ENCODE data around the gene ZNF319. TPM values are rescaled to one million over a fixed set of nuclear protein-coding genes. Genes with fewer than 3 reads are reported as not detected.

ZNF319 gene
- total and polyA plus RNA-seq, 7 experiments from 2014 or later: 4.4 to 20.8 (median 12.5) TPM

DNA sequence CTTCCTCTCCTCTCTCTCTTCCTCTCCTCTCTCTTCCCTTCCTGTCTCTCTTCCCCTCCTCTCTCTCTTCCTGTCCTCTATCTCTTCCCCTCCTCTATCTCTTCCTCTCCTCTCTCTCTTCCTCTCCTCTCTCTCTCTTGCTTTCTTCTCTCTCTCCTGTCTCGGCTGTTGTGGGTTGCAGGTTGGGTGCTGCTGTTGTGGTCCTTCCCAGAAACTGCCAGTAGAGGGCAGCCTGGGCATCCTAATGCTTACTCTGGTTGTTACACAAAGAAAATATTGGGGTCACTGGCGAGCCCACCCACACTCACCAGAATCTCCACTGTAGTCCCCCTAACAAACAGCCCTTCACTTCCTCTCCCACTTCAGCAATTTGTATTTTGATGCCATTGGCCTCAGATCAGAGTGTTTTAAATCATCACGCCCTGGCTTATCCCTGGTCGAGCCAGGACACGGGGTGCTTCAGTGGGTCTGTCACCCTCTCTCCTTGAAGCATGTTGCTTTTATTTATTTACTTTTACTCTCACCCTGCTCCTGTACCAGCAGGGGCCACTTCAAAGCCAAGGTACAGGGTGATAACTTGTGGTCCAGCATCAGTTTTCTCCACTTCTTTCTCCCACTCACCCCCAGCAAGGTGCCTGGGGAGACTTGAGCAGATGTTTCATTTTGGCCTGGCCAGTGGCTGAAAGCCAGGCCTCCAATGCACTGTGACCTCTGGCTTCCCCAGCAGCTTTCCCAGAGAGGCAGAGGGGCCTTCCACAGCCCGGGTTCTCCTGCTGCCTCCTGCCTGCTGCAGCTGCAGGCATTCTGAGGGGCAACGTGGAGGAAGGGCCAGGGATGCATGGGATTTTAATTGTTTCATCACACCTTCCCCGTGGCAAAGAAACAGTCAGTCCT is 20.4 kb upstream of the ZNF319 start:
- CTCF ChIA-PET: no interaction called here
- peak; percentile 33 to 68 (median 60) for DNase-seq
- peak overlapping the region; percentile 15 for H3K27ac ChIP-seq (ENCODE audit: low read depth, low read length)

GRCh38 chr16:58019866-58020538 is 19.5 kb upstream of the ZNF319 start:
- peaks cover 0 to 17% (median 0%) of the 10 kb centered on the region in 5 donors for H3K27me3 Mint-ChIP-seq
- Histone ChIP-seq H3K36me3 (ENCODE audit: control insufficient read depth in 2 of 3, insufficient read depth in 3 of 3, low read length in 3 of 3) (peaks cover 0 to 32% (median 0%) of the 10 kb centered on the region in 3 experiments), H3K9me3 (ENCODE audit: control insufficient read depth in 2 of 3, low read length in 3 of 3) (no peaks in the 10 kb centered on the region), H3K4me1 (ENCODE audit: control insufficient read depth in 2 of 2, insufficient read depth in 2 of 2, low read length in 2 of 2) (peaks cover 9 to 15% of the 10 kb centered on the region in 2 donors), H3K27me3 (ENCODE audit: control insufficient read depth in 2 of 2, insufficient read depth in 2 of 2, low read length in 2 of 2) (no peaks in the 10 kb centered on the region), H3K4me3 (ENCODE audit: low read length) (no peak overlapping the region), H3K27ac (ENCODE audit: low read depth, low read length) (peak overlapping the region; percentile 15)
- peaks cover 11 to 22% (median 16%) of the 10 kb centered on the region in 7 donors for H3K4me1 Mint-ChIP-seq
- no peaks in the 10 kb centered on the region for H3K9me3 Mint-ChIP-seq
- DNase-seq (no peak), ATAC-seq (no peak)
- POLR2A ChIA-PET: interaction anchor here (1.1 kb wide), 1 partner anchor 177 kb away, joined by 3 read pairs; no protein-coding TSS in a partner anchor
- CTCF ChIA-PET: interaction anchor here (0.6 to 1.2 kb wide), 3 partner anchors 13 to 316 kb away, joined by 3 to 4 read pairs (median 3); no protein-coding TSS in a partner anchor
- H3K36me3 Mint-ChIP-seq: peaks cover 0 to 5% (median 0%) of the 10 kb centered on the region in 5 donors
- H3K27ac Mint-ChIP-seq: peak overlapping the region; percentile 67 to 90 (median 82)
- peak overlapping the region in 2 of 10 donors; percentile 4 to 57 for H3K4me3 Mint-ChIP-seq
- intact Hi-C loops (cut with micrococcal nuclease): loop anchor here (1.0 to 10.0 kb wide), 8 partner anchors 19 to 736 kb away; partner anchors contain the start of genes CFAP20 (in 2 of the 2), CSNK2A2 (in 2 of the 2) and USB1 (in 1 of the 2)

More for the DNA sequence above, 20.4 kb upstream of the ZNF319 start:
- no peak overlapping the region for H3K4me3 ChIP-seq (ENCODE audit: low read length)
- H3K36me3 ChIP-seq (ENCODE audit: control insufficient read depth in 2 of 3, insufficient read depth in 3 of 3, low read length in 3 of 3): peaks cover 0 to 26% (median 0%) of the 10 kb centered on the region in 3 experiments
- H3K4me1 ChIP-seq (ENCODE audit: control insufficient read depth in 2 of 2, insufficient read depth in 2 of 2, low read length in 2 of 2): peaks cover 9 to 15% of the 10 kb centered on the region in 2 donors
- peak overlapping the region in 6 of 10 donors; percentile 1 to 57 (median 12) for H3K4me3 Mint-ChIP-seq
- peak overlapping the region; percentile 22 to 90 (median 78) for H3K27ac Mint-ChIP-seq
- H3K4me1 Mint-ChIP-seq: peaks cover 11 to 24% (median 18%) of the 10 kb centered on the region in 7 donors
- H3K9me3 ChIP-seq (ENCODE audit: control insufficient read depth in 2 of 3, low read length in 3 of 3): no peaks in the 10 kb centered on the region
- intact Hi-C loops (cut with micrococcal nuclease): loop anchor here (1.0 to 10.0 kb wide), 8 partner anchors 20 to 735 kb away; partner anchors contain the start of genes CFAP20 (in 2 of the 2), CSNK2A2 (in 2 of the 2) and USB1 (in 1 of the 2)
- peaks cover 0 to 18% (median 0%) of the 10 kb centered on the region in 5 donors for H3K27me3 Mint-ChIP-seq
- H3K36me3 Mint-ChIP-seq: peaks cover 0 to 5% (median 0%) of the 10 kb centered on the region in 5 donors
- peak; percentile 75 for ATAC-seq
- H3K9me3 Mint-ChIP-seq: no peaks in the 10 kb centered on the region
- POLR2A ChIA-PET: no interaction called here
- H3K27me3 ChIP-seq (ENCODE audit: control insufficient read depth in 2 of 2, insufficient read depth in 2 of 2, low read length in 2 of 2): no peaks in the 10 kb centered on the region

GRCh38 chr16:58018803-58019202 is 18.3 kb upstream of the ZNF319 start:
- H3K4me3 ChIP-seq (ENCODE audit: low read length): no peak overlapping the region
- H3K4me1 ChIP-seq (ENCODE audit: control insufficient read depth in 2 of 2, insufficient read depth in 2 of 2, low read length in 2 of 2): peaks cover 0 to 11% of the 10 kb centered on the region in 2 donors
- ATAC-seq: no peak
- Mint-ChIP-seq H3K9me3 (no peaks in the 10 kb centered on the region), H3K4me1 (peaks cover 6 to 15% (median 11%) of the 10 kb centered on the region in 7 donors), H3K27me3 (peaks cover 0 to 5% (median 0%) of the 10 kb centered on the region in 5 donors), H3K36me3 (peaks cover 0 to 5% (median 0%) of the 10 kb centered on the region in 5 donors), H3K4me3 (no peak overlapping the region), H3K27ac (peak overlapping the region in 1 of 9 donors; percentile 12)
- peaks cover 0 to 32% (median 0%) of the 10 kb centered on the region in 3 experiments for H3K36me3 ChIP-seq (ENCODE audit: control insufficient read depth in 2 of 3, insufficient read depth in 3 of 3, low read length in 3 of 3)
- no peak for DNase-seq
- no peak overlapping the region for H3K27ac ChIP-seq (ENCODE audit: low read depth, low read length)
- H3K9me3 ChIP-seq (ENCODE audit: control insufficient read depth in 2 of 3, low read length in 3 of 3): no peaks in the 10 kb centered on the region
- ChIA-PET POLR2A (interaction anchor here (1.1 kb wide), 1 partner anchor 178 kb away, joined by 3 read pairs; no protein-coding TSS in a partner anchor), CTCF (interaction anchor here (0.6 to 1.2 kb wide), 3 partner anchors 178 to 443 kb away, joined by 3 read pairs; no protein-coding TSS in a partner anchor)
- intact Hi-C loops (cut with micrococcal nuclease): no loop called here
- no peaks in the 10 kb centered on the region for H3K27me3 ChIP-seq (ENCODE audit: control insufficient read depth in 2 of 2, insufficient read depth in 2 of 2, low read length in 2 of 2)

GRCh38 chr16:58016840-58017446 is 16.5 kb upstream of the ZNF319 start:
- Histone ChIP-seq H3K36me3 (ENCODE audit: control insufficient read depth in 2 of 3, insufficient read depth in 3 of 3, low read length in 3 of 3) (peaks cover 0 to 45% (median 1%) of the 10 kb centered on the region in 3 experiments), H3K27ac (ENCODE audit: low read depth, low read length) (no peak overlapping the region), H3K9me3 (ENCODE audit: control insufficient read depth in 2 of 3, low read length in 3 of 3) (no peaks in the 10 kb centered on the region), H3K27me3 (ENCODE audit: control insufficient read depth in 2 of 2, insufficient read depth in 2 of 2, low read length in 2 of 2) (no peaks in the 10 kb centered on the region), H3K4me3 (ENCODE audit: low read length) (no peak overlapping the region), H3K4me1 (ENCODE audit: control insufficient read depth in 2 of 2, insufficient read depth in 2 of 2, low read length in 2 of 2) (peaks cover 0 to 11% of the 10 kb centered on the region in 2 donors)
- CTCF ChIA-PET: no interaction called here
- no peaks in the 10 kb centered on the region for H3K9me3 Mint-ChIP-seq
- H3K27ac Mint-ChIP-seq: no peak overlapping the region
- DNase-seq (no peak), ATAC-seq (no peak)
- POLR2A ChIA-PET: no interaction called here
- no peak overlapping the region for H3K4me3 Mint-ChIP-seq
- H3K36me3 Mint-ChIP-seq: peaks cover 0 to 5% (median 0%) of the 10 kb centered on the region in 5 donors
- H3K4me1 Mint-ChIP-seq: peaks cover 6 to 13% (median 11%) of the 10 kb centered on the region in 7 donors
- no peaks in the 10 kb centered on the region for H3K27me3 Mint-ChIP-seq
- intact Hi-C loops (cut with micrococcal nuclease): no loop called here

DNA sequence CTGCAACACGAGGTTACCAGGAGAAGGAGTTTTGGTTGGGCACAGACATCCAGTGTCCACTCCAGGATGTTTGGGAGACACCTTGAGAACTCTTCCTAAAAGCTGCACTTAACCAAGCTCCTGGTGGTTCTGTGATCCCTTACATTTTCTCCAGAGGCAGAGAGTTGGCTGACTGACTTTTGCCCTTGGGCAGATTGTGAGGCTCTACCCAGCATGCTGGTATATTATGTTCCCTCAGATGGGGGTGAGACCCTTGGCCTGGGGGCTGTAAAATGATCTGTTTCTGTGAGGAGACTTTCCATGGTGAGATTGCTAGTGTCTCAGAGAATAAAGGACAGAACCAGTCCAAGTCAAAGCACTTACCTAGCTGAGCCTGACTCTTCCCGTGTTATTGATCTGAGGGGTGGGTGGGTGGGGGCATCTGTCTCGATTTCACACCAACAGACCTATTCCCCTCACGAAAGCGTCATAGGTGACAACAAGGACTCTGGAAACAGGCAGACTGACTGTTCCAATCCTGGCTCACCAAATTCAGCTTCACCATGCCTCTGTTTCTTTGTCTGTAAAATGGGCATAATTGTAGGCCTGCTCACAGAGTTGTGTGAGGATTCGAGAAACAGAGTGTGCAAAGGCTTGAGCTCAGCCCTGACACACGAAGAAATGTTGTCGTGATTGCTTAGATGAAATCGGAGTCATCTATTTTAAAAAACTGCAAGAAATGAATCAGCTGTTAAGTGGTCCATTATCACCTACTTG is 12.9 kb upstream of the ZNF319 start:
- Histone ChIP-seq H3K4me3 (ENCODE audit: low read length) (no peak overlapping the region), H3K36me3 (ENCODE audit: control insufficient read depth in 2 of 3, insufficient read depth in 3 of 3, low read length in 3 of 3) (peaks cover 3 to 59% (median 22%) of the 10 kb centered on the region in 3 experiments), H3K27me3 (ENCODE audit: control insufficient read depth in 2 of 2, insufficient read depth in 2 of 2, low read length in 2 of 2) (no peaks in the 10 kb centered on the region), H3K4me1 (ENCODE audit: control insufficient read depth in 2 of 2, insufficient read depth in 2 of 2, low read length in 2 of 2) (no peaks in the 10 kb centered on the region), H3K9me3 (ENCODE audit: control insufficient read depth in 2 of 3, low read length in 3 of 3) (no peaks in the 10 kb centered on the region), H3K27ac (ENCODE audit: low read depth, low read length) (no peak overlapping the region)
- POLR2A ChIA-PET: interaction anchor here (0.7 kb wide), 1 partner anchor 61 kb away, joined by 3 read pairs; no protein-coding TSS in a partner anchor
- DNase-seq (no peak), ATAC-seq (no peak)
- CTCF ChIA-PET: interaction anchor here (1.3 kb wide), 1 partner anchor 114 kb away, joined by 3 read pairs; no protein-coding TSS in a partner anchor
- intact Hi-C loops (cut with micrococcal nuclease): no loop called here
- Mint-ChIP-seq H3K27ac (no peak overlapping the region), H3K9me3 (no peaks in the 10 kb centered on the region), H3K27me3 (no peaks in the 10 kb centered on the region), H3K36me3 (peaks cover 5 to 21% (median 10%) of the 10 kb centered on the region in 5 donors), H3K4me3 (no peak overlapping the region), H3K4me1 (no peaks in the 10 kb centered on the region)

Data from naive thymus-derived CD4-positive, alpha-beta T cell (primary cell).